GDM1 (cell line): ENCODE results near the gene IL1A.
"Not testable (repeated sequence)": the region's sequence is repeated elsewhere in the genome, so short reads cannot be mapped to it uniquely, and the experiment has no call there.

Experiments
- DNase-seq: peaks from one replicate; lab custom pipeline; 2025; lab: John Stamatoyannopoulos, UW

Gene IL1A

DNA sequence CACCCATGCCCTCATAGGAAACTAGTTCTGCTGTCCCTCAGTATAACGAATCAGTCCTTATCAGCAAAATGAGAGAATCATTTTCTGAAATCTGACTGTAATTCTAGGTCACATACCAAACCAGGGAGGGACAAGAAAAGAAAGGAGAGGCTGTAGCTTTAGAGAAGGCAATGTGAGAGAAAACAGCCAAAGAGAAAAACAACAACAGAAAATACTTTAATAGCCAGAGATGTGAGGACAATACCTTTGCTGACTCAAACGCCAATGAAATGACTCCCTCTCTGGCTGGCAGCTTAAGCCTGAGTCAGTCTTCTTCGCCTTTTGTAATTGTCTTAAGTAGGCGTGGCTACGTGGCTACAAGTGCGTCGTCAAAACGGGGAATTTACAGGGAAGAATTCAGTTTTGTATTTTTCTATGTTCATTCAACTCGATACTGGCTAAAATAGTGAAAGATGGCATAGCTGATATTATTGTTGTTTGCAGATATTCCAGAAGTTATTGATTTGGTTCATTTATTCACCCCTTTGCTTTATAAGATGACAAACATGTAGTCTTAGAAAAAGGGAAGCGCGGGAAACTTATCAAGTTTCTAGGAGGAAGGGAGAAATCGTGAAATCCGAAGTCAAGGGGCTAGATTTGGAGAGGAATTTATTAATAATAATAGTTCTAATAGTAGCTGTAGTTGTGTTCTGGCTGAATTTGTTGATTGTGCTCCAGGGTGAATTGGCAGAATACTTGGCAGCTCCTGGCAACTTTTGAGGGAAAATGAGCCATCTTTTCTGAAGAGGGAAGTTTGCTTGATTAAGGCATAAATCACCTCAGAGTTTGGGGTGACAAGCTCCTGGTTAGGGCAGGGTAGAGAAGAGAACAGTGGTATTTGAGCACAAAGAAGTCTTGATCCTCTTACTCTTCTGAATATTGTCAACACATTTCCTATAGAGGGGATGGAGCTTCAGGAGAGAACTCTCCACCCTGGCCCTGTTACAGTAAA is at the start of gene IL1A:
Gene IL1A, minus strand, starts transcription at position 295 of the 991 bp plus-strand sequence. CDS start 723 bp downstream, outside the sequence.
- DNase-seq: no peak

- no peak for DNase-seq
Measured at GRCh38 chr2:112833976-112834375, 49.7 kb upstream of the IL1A start.

GRCh38 chr2:112833639-112833931 is 49.3 kb upstream of the IL1A start:
- DNase-seq: not testable (repeated sequence)

DNA sequence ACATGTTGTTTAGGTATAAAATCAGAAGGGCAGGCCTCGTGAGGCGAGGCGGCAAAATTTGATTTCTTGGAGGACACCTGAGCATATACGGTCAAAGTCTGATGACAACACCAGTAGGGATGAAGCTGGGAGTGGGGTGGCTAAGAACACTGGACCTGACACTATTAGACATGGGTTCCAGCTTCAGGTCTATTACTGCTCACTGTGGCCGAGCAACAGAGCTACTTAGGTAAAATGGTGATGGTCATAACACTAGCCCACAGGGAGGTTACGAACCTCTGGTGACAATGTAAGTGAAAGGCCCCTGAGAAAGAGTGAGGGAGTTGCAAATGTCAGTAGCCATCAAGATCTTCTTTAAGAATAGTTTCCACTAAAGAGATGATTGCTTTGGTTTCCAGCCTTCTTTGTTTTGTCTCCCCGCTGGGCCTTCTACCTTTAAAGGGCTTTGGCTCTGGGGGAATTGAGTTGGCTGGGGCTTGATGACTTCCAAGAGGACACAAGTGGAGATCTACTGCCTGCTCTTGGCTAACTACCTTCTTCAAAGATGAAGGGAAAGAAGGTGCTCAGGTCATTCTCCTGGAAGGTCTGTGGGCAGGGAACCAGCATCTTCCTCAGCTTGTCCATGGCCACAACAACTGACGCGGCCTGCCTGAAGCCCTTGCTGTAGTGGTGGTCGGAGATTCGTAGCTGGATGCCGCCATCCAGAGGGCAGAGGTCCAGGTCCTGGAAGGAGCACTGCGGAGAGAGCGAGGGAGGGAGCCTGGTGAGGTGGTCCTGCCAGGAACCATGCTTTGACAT is 48.7 kb upstream of the IL1A start:
- no peak for DNase-seq

GRCh38 chr2:112831946-112832840 is 47.9 kb upstream of the IL1A start:
- peak; percentile 97 for DNase-seq

DNA sequence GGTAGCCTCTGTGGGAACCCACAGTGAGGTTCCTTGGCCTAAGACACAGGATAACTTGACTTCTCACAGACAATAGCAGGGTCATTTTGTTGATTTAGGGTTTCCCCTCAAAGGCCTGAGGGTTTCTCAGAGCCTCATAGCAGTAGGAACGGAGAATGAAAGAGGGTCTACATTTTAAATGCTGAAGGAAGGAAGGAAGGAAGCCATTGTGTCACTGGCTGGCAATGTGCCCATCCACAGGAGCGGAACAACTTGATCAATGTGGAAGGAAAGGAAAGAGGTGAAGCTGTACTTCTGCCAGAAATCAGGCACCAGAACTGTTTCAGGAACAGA is 47.2 kb upstream of the IL1A start:
- peak; percentile 71 for DNase-seq

GRCh38 chr2:112830682-112831512 is 46.6 kb upstream of the IL1A start:
- no peak for DNase-seq

DNA sequence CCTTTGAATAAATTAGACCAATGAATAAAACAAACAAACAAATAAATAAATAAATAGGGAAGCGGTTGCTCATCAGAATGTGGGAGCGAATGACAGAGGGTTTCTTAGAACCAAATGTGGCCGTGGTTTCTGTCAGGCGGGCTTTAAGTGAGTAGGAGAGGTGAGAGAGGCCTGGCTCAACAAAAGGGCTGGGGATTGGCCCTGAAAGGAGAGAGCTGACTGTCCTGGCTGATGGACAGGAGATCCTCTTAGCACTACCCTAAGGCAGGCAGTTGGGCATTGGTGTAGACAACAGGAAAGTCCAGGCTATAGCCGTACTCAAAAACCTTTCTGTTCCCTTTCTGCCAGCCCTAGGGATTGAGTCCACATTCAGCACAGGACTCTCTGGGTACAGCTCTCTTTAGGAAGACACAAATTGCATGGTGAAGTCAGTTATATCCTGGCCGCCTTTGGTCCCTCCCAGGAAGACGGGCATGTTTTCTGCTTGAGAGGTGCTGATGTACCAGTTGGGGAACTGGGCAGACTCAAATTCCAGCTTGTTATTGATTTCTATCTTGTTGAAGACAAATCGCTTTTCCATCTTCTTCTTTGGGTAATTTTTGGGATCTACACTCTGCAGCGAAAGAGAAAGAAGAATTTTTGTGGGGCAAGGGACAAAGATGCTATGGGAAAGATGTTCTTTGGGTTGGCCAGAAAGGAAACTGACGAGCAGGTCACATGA is 45.8 kb upstream of the IL1A start:
- no peak for DNase-seq

- DNase-seq: no peak
Measured at GRCh38 chr2:112829101-112829960, 45.0 kb upstream of the IL1A start.

DNA sequence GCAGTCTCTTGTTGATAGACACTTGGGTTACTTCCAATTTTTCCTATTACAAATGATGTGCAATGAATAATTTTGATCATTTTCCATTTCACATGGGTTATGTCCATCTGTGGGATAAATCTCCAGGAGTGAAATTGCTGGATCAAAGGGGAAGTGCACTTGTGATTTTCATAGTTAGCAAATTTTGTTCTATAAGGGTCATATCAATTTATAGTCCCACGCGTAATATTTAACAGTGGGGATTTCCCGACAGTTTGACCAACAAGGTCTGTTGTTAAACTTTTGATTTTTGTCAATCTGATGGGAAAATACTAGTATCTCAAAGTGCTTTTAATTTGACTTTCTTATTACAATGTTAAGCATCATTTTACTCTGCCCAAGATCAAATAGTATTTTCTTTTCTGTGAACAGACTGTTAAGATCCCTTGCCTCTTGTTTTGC is 44.0 kb upstream of the IL1A start:
- DNase-seq: no peak

GRCh38 chr2:112827604-112828185 is 43.4 kb upstream of the IL1A start:
- DNase-seq: no peak

- no peak for DNase-seq
Measured at GRCh38 chr2:112827009-112827408, 42.7 kb upstream of the IL1A start.

DNA sequence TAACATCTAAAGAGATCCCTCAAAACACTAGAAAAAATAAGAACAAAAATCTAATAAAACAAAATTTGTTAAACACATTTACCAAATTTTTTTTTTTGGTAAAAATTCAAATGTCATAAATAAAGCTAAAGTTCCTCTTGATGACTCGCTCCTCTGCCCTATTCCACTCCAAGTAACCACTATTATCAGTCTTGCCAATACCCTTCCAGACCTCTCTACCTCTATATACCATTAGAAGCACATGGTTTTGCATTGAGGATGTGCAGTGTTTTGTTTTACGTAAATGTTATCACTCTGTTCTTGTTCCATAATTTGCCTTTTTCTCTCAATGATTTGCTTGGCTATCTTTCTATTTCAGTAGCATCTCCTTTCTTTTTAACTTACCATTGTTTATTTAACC is 41.4 kb upstream of the IL1A start:
- DNase-seq: no peak

- no peak for DNase-seq
Measured at GRCh38 chr2:112824694-112825085, 40.4 kb upstream of the IL1A start.

GRCh38 chr2:112821682-112822081 is 37.4 kb upstream of the IL1A start:
- DNase-seq: peak; percentile 78

DNA sequence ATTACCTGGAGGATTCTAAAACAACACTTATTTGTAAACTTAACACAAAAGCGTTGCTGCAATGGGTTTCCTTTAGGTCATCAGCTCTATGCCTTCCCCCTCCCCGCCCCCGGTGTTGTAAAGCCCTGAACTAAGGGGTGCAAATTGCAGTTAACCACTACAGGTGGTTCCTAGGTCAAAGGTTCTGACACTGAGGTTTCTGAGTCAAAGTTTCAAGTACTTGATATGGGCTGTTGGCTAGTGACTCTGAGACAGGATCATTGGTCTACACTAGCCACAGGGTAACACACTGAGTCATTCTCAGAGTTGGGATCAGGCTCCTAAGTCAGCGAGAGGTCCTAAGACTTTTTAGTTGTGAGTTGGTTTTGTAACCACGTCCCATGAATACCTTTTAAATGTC is 36.8 kb upstream of the IL1A start:
- DNase-seq: no peak

GRCh38 chr2:112820343-112820742 is 36.0 kb upstream of the IL1A start:
- DNase-seq: no peak

GRCh38 chr2:112819081-112819480 is 34.8 kb upstream of the IL1A start:
- no peak for DNase-seq
